ENCODE data around the gene INPP5D.

DNA sequence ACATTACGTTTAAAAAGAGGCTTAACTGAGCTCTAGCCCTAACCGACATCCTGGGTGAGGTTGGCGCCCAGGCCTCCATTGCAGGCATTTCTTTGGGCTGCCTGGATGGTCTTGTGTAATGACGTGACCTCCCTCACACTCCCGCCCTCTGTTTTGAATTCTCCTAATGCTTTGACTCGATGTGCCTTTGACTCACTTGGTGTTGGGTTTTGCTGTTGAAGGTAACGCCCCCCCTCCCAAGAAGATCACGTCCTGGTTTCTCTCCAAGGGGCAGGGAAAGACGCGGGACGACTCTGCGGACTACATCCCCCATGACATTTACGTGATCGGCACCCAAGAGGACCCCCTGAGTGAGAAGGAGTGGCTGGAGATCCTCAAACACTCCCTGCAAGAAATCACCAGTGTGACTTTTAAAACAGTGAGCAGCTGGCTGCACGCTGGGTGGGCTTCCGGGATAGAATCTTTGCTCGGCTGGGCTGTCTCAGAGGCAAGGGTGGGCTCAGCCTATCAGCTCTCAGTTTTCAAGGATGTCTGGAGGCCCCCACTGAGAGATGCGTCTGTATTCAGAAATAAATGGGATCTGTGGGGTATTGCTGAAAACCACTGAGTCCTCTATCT is 103.5 kb downstream of the INPP5D start:
- TF ChIP-seq, protein P1, sequence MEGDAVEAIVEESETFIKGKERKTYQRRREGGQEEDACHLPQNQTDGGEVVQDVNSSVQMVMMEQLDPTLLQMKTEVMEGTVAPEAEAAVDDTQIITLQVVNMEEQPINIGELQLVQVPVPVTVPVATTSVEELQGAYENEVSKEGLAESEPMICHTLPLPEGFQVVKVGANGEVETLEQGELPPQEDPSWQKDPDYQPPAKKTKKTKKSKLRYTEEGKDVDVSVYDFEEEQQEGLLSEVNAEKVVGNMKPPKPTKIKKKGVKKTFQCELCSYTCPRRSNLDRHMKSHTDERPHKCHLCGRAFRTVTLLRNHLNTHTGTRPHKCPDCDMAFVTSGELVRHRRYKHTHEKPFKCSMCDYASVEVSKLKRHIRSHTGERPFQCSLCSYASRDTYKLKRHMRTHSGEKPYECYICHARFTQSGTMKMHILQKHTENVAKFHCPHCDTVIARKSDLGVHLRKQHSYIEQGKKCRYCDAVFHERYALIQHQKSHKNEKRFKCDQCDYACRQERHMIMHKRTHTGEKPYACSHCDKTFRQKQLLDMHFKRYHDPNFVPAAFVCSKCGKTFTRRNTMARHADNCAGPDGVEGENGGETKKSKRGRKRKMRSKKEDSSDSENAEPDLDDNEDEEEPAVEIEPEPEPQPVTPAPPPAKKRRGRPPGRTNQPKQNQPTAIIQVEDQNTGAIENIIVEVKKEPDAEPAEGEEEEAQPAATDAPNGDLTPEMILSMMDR (IDR thresholded peaks at IDR 0.05) = no peak
- TF ChIP-seq POLR2AphosphoS5 (IDR thresholded peaks at IDR 0.05; ENCODE audit: insufficient read depth in 1 of 2, low read depth in 1 of 2) = no peak
